C4-2B (cell line): ENCODE results near the gene SGCE.

ENCODE experiments used
- H3K27ac ChIP-seq: fragments of 450-650 bp; 2 replicates; pipeline ENCODE4 v1.5.1; 2017
- CTCF ChIP-seq: fragments of 450-650 bp; conservative IDR thresholded peaks from 2 replicates; pipeline ENCODE4 v1.5.1; 2017; ENCODE audit warnings: mild to moderate bottlenecking
- ZFX ChIP-seq: fragments of 450-650 bp; IDR thresholded peaks from 2 replicates; pipeline ENCODE4 v1.6.1; 2017

SGCE gene

GRCh38 chr7:94669773-94670495 is 14.0 kb upstream of the SGCE start:
- no peak for TF ChIP-seq CTCF
- no peak for TF ChIP-seq ZFX
- H3K27ac ChIP-seq, result no peak overlapping the region

- no peak for TF ChIP-seq ZFX
- TF ChIP-seq CTCF, result no peak
- no peak overlapping the region for H3K27ac ChIP-seq
These were observed 11.1 kb upstream of the SGCE start for GRCh38 chr7:94666879-94667587.

- no peak overlapping the region for H3K27ac ChIP-seq
- TF ChIP-seq CTCF (no peak), ZFX (no peak)
These were observed 9.5 kb upstream of the SGCE start for GRCh38 chr7:94665426-94665825.

GRCh38 chr7:94664023-94664422 is 8.1 kb upstream of the SGCE start:
- TF ChIP-seq ZFX (no peak), CTCF (no peak)
- no peak overlapping the region for H3K27ac ChIP-seq

GRCh38 chr7:94662548-94662947 is 6.6 kb upstream of the SGCE start:
- no peak overlapping the region for H3K27ac ChIP-seq
- TF ChIP-seq ZFX (no peak), CTCF (no peak)

- no peak overlapping the region for H3K27ac ChIP-seq
- no peak for TF ChIP-seq ZFX
- no peak for TF ChIP-seq CTCF
These were observed 4.1 kb upstream of the SGCE start for GRCh38 chr7:94660006-94660405.

GRCh38 chr7:94658826-94659225 is 2.9 kb upstream of the SGCE start:
- no peak; the same call in 1 of the 2 replicates for TF ChIP-seq CTCF
- no peak for TF ChIP-seq ZFX
- H3K27ac ChIP-seq, result no peak overlapping the region
